NCI-H774 (cell line): ENCODE data around the gene STON2.
"Not testable (repeated sequence)": the region's sequence is repeated elsewhere in the genome, so short reads cannot be mapped to it uniquely, and the experiment has no call there.

ENCODE experiments used
- DNase-seq: peaks from one replicate; lab custom pipeline; 2025; lab: John Stamatoyannopoulos, UW

STON2 gene

DNA sequence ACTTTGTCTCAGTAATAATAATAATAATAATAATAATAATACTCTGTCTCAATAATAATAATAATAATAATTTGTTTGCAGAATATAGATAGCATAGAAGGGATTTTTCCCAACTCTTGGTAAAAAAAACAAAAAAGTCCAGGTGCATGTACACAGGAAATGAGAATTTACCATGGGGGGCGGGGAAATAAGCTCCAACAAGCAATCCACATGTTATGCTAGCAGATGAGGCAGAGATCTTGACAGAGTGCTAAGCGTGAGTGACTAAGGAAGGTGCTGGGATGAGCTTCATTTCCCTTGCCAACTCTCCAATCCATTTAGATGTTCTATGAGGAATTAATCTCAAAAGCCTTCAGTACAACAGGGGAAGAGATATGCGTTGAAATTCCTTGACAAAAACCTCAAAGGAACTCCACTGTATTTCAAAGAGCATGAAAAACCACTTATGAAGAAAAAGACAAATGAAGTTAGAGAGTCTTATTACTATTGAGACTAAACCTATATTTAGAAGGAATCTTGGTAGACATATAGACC lies 134.4 kb downstream of the STON2 start:
- DNase-seq = no peak

DNA sequence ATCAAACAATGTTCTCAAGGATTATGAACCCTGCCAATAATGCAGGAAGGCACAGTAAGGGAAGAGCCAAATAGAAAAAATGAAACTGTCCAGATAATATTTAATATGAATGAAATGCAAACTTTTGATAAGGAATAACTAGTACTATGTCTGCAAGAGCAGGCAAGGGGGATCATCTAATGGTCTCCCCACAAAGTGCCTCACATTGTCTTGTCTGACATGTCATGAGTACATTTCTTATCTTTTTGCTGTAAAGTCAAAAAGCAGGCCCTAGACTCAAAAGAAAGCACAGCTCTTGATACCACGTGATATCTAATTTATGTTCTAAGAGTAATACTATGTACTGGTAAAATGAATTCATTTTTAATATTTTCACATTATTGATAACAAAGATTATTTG lies 135.5 kb downstream of the STON2 start:
- no peak for DNase-seq

DNA sequence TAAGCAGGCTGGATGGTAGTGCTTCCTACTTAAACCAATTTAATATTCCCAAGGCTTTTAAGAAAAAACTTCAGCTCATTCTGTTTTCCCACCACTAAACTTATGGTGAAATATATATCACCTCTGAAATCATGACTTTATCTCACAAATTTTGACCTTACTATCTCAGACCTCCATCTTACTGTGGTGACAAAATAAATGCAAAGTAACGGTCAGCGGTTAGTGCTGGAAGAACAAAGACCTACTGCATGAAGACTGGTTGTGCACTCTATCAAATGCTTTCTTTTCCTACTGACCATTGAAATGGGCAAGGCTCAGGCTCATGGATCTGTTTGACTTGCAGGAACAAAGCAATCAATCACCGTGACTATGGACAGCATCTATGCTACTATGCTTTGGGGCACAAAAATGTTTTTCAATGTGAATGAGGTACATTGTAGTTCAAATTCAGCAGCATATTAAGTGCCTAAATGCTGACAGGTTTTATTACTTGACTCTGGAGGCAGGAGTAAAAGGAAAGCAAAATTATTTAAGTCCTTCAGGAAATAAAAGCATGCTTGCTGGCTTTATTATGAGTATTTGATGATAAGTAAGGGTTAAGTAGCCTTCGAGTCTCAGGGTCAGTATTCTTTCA lies 136.2 kb downstream of the STON2 start:
- DNase-seq = no peak

- DNase-seq = no peak
Observed at GRCh38 chr14:81261176-81261575, 138.9 kb downstream of the STON2 start.

- DNase-seq = no peak
Observed at GRCh38 chr14:81260732-81261131, 139.4 kb downstream of the STON2 start.

- DNase-seq = no peak
Observed at GRCh38 chr14:81256289-81256960, 143.7 kb downstream of the STON2 start.

DNA sequence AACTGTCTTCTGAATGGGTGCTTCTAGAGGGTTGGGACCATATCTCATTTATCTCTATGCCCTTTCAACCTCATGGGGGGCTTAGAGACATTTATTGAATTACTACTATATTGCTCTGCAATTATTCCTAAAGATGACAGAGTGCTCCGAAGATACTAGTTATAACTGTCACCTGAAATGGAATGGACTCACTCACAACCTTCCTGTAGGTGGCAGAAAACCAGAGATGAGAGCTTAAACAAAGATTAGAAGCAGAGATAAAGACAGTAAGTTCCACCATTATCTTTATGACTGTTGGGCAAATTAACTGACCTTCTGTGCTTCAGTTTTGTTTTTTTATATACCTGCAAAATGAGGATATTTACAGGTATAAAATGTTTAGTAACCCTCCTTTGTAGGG lies 147.8 kb downstream of the STON2 start:
- no peak for DNase-seq

GRCh38 chr14:81247271-81247766 lies 152.8 kb downstream of the STON2 start:
- no peak for DNase-seq

DNA sequence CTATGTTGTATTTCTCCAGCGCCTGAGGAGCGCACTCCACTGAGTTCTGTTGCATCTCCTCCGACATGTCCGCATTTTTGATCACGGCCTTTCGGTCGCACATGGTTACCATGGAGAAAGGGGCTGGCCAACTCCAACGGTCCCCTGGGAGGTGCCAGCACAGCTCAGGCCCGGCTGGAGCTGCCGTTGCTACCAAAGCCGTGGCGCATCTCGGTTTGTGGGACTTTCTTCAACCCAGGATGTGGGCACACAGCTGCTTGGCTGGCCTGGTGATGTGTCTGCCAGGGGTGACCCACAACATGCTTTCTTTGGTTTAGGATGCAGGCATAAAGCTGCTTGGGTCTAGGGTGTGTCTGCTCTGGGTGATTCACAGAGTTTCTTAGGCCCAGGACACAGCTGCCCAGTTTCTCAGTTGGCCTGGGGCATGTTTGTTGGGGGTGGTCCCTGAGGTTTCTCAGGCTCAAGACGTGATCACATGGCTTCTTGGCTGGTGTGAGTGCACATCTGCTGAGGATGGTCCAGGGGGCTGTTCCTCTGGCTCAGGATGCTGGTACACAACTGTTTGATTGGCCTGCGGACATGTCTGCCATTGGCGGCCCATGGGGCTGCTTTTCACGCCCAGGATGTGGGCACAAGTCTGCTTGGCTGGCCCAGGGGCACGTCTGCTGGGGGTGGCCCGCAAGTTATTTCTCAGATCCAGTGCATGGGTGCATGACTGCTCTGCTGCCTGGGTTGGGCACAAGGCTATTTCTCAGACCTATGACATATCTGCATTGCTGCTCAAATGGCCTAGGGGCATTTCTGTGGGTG lies 153.5 kb downstream of the STON2 start:
- no peak for DNase-seq

DNA sequence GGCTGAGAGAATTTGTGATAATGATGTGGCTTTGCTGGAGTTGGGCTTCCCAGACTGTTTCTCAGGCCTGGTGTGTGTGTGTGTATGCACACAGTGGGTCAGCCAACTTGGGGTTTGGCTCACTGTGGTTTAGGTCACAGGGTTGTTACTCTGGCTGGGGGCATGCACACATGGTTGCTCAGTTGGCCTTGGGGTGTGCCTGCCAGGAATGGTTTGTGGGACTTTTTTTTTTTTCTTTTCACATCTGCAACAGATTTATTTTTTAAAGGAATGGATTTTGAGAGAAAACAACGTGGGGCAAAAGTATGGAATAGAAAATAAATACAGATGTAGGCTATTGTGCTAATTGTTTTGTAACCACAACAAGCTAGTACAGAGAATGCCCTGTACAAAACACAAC lies 154.4 kb downstream of the STON2 start:
- DNase-seq = no peak

GRCh38 chr14:81244431-81244830 lies 155.7 kb downstream of the STON2 start:
- not testable (repeated sequence) for DNase-seq

GRCh38 chr14:81243499-81243898 lies 156.6 kb downstream of the STON2 start:
- DNase-seq = no peak

DNA sequence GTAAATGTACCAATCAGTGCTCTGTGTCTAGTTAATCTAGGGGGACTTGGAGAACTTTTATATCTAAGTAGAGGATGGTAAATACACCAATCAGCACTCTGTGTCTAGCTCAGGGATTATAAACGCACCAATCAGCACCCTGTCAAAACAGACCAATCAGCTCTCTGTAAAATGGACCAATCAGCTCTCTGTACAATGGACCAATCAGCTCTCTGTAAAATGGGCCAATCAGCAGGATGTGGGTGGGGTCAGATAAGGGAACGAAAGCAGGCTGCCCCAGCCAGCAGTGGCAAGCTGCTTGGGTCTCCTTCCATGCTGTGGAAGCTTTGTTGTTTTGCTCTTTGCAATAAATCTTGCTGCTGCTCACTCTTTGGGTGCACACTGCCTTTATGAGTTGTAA lies 163.3 kb downstream of the STON2 start:
- DNase-seq = not testable (repeated sequence)

GRCh38 chr14:81236138-81236537 lies 164.0 kb downstream of the STON2 start:
- no peak for DNase-seq

GRCh38 chr14:81235096-81235495 lies 165.0 kb downstream of the STON2 start:
- no peak for DNase-seq

DNA sequence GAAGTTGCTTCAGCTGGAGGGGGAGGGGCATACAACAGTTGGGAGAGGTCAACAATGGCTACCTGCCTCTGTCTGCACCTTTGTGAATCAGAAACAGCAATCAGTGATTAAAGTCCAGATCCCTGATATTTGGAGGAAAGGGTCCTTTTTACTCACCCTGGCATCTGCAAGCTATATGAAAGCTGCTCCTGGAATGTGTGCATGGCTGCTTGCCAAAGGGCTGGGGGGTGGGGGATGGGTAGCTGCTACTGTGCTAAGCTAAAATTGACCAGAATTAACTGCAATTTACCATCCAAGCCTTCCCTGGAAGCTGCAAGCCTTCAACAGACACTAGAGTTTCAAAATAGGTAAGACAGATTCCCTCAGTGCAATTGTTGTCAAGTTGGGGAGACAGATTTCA lies 165.8 kb downstream of the STON2 start:
- DNase-seq = no peak

DNA sequence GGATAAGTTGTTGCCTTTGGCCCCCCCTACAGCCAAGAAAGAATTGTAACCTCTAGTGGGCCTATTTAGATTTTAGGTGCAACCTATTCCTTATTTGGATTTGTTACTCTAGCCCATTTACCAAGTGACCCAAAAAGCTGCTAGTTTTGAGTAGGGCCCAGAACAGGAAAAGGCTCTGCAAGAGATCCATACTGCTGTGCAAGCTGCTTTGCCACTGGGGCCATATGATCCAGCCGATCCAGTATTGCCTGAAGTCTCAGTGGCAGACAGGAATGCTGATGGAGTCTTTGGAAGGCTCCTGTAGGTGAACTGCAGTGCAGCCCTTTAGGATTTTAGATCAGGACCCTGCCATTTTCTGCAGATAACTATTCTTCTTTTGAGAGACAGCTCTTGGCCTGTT lies 166.5 kb downstream of the STON2 start:
- no peak for DNase-seq

DNA sequence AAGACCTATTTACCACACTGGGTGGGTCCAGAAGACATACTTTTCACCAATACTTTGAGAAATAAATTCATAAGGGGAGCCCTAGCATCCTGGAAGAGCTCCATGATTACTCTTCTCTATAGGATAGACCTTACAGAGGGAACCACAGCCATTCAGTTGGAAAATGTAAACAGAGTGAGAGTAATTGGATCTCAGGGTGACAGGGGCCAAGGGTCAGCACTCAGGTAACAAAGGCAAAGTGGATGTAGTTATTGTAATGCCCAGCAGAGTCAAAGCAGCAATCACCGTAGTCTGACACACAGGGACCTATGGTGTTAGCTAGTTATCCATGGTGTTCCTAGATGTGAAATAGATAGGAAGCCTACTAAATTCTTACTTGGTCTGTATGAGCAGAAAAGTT lies 168.6 kb downstream of the STON2 start:
- DNase-seq = no peak

DNA sequence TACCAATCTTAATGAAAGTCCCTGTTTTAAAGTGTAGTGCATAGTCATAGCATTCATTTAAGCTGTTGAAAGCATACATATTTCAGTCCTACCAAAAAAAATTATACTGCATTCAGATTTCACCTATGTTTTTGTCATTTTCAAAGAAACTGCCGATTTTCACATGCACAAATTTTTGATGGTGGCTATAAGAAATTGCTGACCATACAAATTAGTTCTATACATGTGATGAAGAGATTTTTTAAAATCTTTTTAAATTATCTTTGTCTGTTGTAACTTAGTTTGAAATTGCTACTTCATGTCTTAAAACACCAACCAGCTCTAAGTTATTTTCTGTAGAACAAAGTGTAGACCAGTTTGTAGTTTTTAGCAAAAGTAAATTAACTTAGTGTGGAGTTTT lies 175.9 kb downstream of the STON2 start:
- DNase-seq = no peak

GRCh38 chr14:81223788-81224187 lies 176.3 kb downstream of the STON2 start:
- DNase-seq = not testable (repeated sequence)

DNA sequence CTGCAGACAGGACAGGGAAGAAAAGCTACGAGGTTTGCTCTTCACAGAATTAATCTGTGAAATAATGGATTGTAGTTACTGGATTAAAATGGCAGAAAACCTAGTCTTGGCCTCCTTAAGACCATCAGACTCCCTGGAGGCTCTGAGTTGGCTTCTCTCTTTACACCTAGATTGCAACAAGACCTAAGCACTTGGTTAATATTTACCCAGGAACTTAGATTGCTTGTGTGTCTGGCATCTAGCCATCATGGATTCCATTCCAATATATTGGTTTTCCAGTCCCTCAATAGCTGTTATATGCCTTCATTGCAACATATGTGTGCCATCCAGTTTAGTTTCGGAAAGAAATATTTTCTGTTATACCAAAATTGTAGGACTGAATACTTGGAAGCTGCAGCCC lies 177.4 kb downstream of the STON2 start:
- no peak for DNase-seq

- DNase-seq = no peak
Observed at GRCh38 chr14:81222126-81222525, 178.0 kb downstream of the STON2 start.
